DLD1 (cell line): ENCODE data around the gene KLHL33.

Source experiments
- in situ Hi-C: cut with HindIII; loops from 2 replicates; pipeline ENCODE4 v1.10.0; 2017; ENCODE audit warnings: low sequenced_read_pairs

Gene KLHL33, protein sequence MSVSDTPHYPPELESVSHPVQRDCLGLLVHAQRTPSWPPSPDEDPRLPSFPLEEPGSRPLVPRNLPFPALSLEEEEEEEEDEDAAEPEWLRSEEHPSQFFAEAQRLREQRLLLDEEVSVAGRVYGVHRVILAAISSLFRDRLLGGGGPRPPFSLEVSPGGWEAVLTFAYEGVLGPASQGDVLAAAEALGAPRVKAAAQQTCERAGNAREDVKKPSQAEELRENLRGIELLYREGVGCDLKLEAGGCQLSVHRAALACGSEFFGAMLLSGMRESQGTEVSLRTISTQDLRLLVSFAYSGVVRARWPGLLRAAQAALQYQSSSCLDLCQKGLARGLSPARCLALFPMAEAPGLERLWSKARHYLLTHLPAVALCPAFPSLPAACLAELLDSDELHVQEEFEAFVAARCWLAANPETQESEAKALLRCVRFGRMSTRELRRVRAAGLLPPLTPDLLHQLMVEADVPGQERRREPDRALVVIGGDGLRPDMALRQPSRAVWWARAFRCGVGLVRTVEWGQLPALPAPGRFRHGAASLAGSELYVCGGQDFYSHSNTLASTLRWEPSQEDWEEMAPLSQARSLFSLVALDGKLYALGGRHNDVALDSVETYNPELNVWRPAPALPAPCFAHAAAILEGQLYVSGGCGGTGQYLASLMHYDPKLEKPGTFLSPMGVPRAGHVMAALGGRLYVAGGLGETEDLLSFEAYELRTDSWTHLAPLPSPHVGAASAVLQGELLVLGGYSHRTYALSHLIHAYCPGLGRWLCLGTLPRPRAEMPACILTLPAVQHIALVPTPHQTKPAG

DNA sequence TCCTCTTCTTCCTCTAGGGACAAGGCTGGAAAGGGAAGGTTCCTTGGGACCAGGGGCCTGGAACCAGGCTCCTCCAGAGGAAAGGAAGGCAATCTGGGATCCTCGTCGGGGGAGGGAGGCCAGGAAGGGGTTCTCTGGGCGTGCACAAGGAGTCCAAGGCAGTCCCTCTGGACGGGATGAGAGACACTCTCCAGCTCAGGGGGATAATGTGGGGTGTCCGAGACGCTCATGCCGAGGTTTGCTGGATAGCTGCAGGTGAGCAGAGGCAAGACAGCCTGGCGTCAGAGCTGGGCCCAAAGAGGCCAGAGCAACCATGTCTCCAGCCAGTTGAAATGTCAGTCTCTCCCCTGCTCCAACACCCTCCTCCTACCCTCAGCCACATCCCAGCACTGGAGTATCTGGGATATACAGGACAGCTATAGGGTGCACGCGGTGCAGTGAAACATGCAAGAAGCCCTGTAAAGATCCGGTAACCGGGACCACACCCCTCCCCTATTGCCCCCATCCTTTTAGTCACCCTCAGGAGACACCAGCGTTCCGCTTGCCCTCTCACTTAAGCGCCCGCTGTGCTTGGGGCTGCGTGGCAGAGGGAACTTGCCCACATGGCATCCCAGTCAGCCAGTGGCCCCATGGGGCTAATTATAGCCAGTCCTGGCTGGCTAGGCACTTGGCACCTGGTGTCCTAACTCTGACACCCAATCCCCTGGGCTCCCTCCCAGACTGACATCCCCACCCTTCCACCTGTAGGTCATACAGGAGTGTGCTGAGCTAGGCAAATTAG lies at the start of gene KLHL33:
KLHL33 (minus strand) TSS at position 585 of the 781 bp plus-strand sequence; CDS start at position 230, 355 bp downstream.
- in situ Hi-C loops, result no loop called here

DNA sequence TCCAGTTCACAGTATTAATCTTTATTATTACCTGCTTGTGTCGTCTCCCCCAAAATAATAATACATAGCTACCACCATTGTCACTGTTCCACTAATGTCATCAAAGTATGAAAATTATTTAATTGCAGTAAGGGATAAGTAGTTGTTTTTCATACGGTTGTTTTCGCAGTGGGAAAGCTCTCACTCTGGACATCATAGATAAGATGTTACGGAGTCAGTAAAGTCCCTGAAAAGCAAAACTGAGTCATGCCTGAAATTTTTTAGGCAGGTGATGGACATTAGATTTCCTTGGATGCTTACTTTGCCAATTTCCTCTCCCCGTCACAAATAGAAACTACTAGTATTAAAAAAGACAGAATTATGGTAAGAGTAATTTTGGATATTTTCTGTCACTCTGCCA lies 46.4 kb upstream of the KLHL33 start:
- in situ Hi-C loops, result no loop called here

DNA sequence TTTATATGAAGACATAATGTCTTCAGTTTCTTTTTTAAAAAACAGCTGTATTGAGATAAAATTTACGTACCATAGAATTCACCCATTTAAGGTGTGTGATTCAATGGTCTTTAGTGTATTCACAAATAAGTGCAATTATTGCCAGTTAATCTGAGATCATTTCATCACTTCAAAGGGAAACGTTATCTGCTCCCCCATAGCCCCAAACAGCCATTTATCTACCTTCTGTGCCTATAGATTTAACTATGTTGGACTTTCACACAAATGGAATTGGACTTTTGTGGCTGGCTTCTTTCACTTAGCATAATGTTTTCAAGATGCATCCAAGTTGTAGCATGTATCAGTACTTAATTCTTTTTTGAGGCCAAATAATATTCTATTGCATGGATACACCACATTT lies 42.9 kb upstream of the KLHL33 start:
- in situ Hi-C loops, result loop anchor here (10.0 kb wide), 1 partner anchor 54 kb away; no protein-coding TSS in a partner anchor

- in situ Hi-C loops, result loop anchor here (10.0 kb wide), 1 partner anchor 53 kb away; no protein-coding TSS in a partner anchor
These were observed 41.4 kb upstream of the KLHL33 start for GRCh38 chr14:20477211-20477876.

- in situ Hi-C loops, result loop anchor here (10.0 kb wide), 1 partner anchor 52 kb away; no protein-coding TSS in a partner anchor
These were observed 40.8 kb upstream of the KLHL33 start for GRCh38 chr14:20476776-20477175.

- in situ Hi-C loops, result loop anchor here (10.0 kb wide), 1 partner anchor 48 kb away; no protein-coding TSS in a partner anchor
These were observed 36.7 kb upstream of the KLHL33 start for GRCh38 chr14:20472536-20473169.

- in situ Hi-C loops, result loop anchor here (10.0 kb wide), 1 partner anchor 46 kb away; no protein-coding TSS in a partner anchor
These were observed 34.6 kb upstream of the KLHL33 start for GRCh38 chr14:20470603-20470901.

- in situ Hi-C loops, result loop anchor here (10.0 kb wide), 1 partner anchor 45 kb away; no protein-coding TSS in a partner anchor
These were observed 34.1 kb upstream of the KLHL33 start for GRCh38 chr14:20469890-20470602.

GRCh38 chr14:20469242-20469889 lies 33.4 kb upstream of the KLHL33 start, which contains the start of gene PNP:
Gene PNP (plus strand): TSS chr14:20469406. CDS start chr14:20469525, 119 bp downstream.
- in situ Hi-C loops, result no loop called here

DNA sequence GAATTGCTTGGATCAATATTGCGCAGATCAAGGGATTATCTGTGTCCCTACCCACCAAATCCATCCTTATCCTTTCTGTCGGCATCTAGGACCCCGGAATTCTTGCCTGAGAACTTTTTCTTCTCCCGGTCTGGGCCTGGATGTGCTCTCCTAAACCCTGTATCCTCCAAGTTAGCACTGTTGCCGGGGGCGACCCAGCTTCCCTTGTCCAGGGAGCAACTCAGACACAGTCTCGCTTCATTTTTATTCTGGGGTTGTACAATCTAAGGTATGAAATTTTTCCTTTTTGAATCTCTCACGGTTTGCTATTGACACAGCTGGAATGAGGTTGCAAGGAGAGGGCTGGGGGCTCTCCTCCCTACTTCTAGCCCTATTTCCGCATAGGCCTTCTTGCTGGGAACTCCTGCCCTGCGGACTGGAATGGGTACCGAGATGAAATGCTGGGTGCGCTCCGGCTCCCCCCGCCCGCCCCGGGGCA lies 32.8 kb upstream of the KLHL33 start:
- in situ Hi-C loops, result no loop called here

DNA sequence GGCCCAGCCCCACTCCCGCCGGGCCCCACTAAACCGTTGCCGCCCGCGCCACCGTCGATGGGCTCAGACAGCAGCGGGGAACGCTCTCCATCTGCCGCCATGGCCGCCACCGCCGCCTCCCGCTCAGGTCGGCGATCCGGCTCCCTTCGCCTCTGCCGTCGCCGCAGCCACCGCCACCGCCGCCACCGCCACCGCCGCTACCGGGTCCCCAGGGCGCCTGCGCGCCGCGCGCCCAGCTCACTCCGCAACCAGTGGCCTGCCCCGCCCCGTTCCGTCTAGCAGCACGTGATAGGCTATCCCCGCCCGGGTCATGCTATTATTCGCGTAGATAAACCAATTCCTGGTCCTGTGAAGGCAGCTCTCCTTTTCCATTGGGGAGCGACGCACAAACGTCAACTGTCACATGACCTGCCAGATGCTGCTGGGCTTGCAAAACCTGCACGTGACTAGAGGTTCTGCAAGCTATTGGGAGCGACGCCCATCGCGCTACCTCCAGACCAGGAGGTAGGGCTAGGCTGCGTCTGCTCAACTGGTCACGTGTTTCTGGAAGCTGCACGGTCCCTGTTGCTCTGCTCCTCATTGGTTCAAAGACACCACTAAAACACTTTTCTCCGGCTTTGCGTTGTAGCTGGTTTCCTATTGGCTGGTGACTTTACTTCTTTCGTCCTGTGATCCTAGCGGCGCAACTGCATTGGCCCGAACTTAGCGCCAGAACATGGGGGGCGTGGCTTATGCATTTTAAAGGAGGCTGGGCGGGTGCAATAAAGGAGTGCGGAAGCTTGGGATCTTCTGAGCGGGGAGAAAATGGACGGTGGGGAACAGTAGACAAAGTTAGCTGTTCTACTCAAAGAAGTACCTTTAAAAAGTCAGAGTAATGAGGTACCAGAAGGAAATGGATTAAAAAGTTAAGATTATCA lies 25.5 kb upstream of the KLHL33 start, which contains the start of gene PIP4P1:
PIP4P1 (minus strand) TSS at position 210 of the 917 bp plus-strand sequence; CDS start at position 101, 109 bp downstream.
- in situ Hi-C loops, result no loop called here

GRCh38 chr14:20460458-20461224 lies 24.7 kb upstream of the KLHL33 start:
- in situ Hi-C loops, result no loop called here

- in situ Hi-C loops, result no loop called here
These were observed 22.2 kb upstream of the KLHL33 start for GRCh38 chr14:20458031-20458789.

- in situ Hi-C loops, result no loop called here
These were observed 21.0 kb upstream of the KLHL33 start for GRCh38 chr14:20456971-20457370.

- in situ Hi-C loops, result no loop called here
These were observed 19.7 kb upstream of the KLHL33 start for GRCh38 chr14:20455355-20456300.
